ENCODE measurements around the gene BYSL. TPM values are rescaled to one million over a fixed set of nuclear protein-coding genes. Genes with fewer than 3 reads are reported as not detected.
A peak's percentile ranks its signal among the peaks of the same experiment; 100 is the strongest.
"Not testable (repeated sequence)": the region's sequence is repeated elsewhere in the genome, so short reads cannot be mapped to it uniquely, and the experiment has no call there.

BYSL gene
- total RNA-seq, 1 experiment from 2014 or later = 27.8 TPM

DNA sequence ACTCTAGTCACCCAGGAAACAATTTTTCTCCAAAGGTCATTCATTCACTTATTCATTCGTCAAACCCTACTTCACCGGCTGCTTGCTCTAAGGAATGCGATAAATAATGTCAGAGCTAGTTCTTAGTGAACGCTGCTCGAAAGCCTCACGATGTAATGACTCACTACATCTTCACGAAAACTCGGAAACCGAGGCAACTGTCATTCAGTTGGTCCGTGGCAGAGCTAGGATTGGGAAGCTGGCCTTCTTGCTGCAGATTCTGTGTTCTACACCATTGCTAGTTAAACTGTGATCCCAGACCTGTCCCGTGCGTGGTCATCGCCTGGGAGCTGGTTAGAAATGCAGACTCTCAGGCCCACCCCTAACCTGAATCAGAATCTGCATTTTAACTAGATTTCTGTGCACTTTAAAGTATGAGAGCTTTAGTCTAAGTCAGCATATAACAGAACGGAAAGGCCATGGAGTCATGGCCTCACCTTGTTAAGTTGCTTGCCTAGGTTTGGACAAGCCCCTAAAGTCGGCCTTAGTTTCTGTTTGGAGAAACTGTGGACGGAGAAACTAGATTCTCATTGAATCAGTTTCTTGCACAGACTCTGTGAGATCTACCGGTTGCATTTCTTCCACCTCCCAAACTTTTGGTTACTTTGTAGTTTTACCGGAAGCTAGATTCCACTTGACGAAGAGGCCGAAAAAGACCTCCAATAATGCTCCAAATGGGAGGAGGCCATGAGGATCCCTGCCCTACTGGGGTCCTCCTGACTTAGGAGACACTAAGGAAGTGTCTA lies 21.0 kb downstream of the BYSL start:
- peak; percentile 65 for DNase-seq (ENCODE audit: low spot score)

DNA sequence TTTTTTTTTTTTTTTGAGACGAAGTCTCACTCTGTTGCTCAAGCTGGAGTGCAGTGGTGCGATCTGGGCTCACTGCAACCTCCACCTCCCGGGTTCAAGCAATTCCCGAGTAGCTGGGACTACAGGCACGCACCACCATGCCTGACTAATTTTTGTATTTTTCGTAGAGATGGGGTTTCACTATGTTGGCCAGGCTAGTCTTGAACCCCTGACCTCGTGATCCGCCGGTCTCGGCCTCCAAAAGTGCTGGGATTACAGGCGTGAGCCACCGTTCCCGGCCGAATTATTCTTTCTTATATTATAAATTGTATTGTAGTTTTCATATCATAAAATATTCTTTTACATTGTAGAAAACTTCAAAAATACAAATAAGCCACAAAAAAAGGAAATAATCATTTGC lies 21.6 kb downstream of the BYSL start:
- DNase-seq (ENCODE audit: low spot score) = not testable (repeated sequence)

DNA sequence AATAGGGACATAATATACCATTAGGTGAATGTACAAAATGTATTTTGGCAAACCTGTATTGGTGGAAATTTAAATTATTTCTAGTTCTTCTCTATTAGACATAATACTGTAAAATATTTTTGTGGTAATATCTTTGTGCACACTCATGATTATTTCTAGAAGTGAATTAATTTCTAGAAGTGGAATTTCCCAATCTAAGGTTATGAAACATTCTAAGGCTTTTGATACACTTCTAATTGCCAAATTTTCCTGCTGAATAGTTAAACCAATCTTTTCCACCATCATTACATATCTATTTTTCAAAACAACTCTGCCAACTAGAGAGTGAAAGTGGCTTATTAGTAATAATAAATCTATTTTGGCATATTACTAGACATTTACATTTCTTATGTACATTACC lies 22.2 kb downstream of the BYSL start:
- DNase-seq (ENCODE audit: low spot score) = no peak

DNA sequence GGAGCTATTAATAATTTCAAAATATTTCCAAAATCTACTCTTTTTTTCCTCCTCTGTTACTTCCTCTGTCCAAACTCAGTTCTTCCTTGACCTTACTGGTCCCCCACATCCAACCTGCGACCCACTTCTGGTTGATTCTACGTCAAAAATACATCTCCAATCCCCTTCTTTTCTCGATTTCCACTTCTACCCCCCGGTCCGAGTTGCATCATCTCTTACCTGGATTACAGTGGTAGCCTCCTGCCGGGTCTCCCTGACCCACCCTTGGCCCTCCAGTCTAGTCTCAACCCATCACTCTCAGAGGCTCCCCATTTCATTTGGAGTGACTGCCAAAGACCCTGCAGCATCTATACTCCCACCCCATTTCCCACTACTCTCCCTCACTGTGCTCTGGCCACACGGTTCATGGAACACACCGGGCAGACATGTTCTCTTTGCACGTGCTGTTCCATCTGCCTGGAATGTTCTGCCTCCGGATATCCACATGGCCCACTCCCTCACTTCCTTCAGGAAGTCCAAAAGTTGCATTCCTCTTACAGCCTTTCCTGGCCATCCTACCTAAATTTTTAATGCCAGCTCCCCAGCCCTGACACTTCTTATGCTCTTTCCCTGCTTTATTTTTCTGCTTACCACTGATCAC lies 26.4 kb downstream of the BYSL start:
- no peak for DNase-seq (ENCODE audit: low spot score)

DNA sequence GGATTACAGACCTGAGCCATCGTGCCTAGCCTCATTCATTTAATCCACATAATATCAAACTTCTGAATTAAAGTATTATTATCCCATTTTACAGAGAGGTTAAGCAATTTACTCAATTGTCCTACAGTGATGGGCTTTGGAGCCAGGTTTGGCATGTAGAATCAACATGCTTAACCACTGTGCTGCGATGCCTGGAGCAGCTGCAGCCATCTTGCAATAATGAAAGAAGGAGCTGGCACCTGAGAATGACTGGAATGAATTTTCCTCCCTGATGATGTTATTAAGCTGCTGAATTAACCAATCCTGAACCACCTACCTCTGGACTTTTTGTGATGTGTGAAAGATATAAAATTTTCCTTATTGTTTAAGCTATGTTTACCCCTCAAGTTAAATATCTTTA lies 33.4 kb downstream of the BYSL start:
- no peak for DNase-seq (ENCODE audit: low spot score)

DNA sequence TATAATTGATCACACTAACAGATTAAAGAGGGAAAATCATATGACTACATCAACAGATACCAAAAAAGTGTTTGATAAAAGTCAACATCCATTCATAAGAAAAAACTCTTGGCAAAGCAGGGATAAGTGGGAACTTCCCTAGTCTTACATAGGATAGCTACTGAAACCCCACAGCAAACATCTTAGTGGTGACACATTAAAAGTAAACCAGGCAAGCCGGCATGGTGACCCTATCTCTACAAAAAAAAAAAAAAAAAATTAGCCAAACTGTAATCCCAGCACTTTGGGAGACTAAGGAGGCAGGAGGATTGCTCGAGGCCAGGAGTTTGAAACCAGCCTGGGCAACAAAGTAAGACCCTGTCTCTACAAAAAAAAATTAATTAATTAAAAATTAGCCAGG lies 34.1 kb downstream of the BYSL start:
- no peak for DNase-seq (ENCODE audit: low spot score)

DNA sequence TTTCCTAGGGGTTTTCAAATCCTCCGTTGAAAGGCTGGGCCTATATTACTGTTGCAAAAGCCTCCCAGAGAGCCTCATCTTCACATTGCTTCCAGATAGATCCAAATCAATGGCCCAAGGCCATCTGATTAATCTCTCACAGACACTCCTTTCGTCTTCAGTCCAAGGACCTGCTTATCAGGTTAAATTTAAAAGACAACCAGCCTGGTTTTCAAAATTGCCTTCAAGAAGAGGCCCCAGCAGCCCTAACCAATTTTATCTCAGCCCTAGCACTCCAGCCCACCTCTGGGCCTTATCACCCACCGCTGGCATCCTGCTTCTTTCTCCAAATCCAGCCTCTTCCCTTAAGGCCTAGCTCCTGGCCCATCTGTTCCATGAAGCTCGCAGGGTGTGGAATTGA lies 35.8 kb downstream of the BYSL start:
- no peak for DNase-seq (ENCODE audit: low spot score)

DNA sequence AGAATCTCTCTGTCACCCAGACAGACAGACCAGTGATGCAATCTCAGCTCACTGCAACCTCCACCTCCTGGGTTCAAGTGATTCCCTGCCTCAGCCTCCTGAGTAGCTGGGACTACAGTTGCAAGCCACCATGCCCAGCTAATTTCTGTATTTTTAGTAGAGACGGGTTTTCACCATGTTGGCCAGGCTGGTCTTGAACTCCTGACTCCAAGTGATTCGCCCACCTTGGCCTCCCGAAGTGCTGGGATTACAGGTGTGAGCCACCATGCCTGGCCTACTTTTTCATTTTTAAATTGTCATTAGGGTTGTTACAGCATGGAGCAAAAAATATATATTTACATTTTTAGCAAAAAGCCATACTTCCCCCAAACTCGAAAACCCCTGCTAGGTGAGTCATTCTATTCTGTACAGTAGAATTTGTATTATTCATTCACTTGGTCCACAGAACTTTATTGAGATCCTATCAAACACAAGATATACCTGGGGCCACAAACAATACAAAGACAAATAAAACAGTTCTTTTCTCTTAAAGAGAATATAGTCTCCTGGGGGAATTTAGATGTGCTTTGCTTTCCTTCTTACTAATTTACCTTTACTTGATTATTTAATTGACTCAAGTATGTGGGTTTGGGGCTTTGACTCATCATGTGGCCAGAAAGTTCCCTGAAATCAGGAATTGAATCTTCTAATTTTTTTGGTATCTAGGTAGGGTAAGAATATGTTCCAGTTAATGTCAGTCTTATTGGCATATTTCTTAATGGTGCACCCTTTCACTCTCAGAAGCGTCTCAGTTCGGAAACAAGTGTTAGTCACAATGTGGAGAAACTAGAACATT lies 36.9 kb downstream of the BYSL start:
- DNase-seq (ENCODE audit: low spot score) = no peak

DNA sequence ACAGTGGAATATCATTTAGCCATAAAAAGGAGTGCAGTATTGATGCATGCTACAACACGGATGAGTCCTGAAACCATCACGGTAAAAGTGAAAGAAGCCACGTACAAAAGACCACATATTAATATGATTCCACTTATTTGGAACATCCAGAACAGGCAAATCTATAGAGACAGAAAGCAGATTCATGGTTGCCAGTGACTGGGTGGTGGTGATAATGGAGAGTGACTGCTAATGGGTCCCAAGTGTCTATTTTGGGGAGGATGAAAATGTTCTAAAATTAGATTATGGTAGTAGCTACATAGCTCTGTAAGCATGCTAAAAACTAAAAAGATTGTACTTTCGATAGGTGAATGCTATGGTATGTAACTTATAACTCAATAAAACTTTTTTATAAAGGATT lies 38.7 kb downstream of the BYSL start:
- no peak for DNase-seq (ENCODE audit: low spot score)

DNA sequence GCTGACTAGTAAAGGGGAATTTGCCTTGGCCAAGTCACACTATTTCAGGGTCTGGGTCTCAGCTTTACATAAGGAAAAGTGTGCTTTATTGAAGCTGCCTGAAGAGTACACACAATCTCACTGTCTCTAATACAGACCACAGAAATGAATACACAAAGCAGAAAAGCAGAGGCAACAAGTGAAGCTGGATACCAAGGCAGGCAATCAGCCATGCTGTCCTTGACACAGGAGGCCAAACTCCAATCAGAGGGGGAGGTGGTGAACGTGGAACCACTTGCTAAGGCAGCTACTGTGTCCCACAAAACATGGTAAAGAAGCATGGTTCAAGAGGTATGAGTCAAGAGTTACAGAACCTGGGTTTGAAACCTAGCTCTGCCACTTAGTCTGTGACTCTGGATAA lies 42.1 kb downstream of the BYSL start:
- DNase-seq (ENCODE audit: low spot score) = no peak

DNA sequence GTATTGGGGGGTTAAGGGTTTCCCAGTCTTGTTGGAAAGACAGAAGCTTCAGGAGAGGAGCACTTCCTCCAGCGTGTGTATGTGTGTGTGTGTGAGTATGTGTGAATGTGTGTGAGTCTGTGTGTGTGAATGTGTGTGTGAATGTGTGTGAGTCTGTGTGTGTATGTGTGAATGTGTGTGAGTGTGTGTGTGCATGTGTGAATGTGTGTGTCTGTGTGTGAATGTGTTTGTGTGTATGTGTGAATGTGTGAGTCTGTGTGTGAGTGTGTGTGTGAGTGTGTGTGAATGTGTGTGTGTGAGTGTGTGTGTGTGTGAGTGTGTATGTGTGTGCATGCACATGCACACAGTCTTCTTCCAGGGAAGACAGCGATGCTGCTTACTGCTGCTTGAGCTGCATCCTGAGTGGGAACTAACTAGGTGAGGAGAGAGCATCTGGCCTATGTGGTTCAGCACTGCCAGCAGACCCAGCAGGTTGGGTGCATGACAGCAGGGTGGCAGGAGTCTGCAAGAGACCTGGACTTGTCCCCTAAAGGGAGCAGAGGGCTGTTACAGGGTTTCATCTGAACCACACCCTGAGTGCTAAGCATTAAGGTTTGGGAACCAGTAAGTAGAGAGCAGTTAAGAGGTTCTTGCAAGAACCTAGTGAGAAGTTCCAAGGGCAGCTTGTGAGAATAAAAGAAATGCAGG lies 43.0 kb downstream of the BYSL start:
- no peak for DNase-seq (ENCODE audit: low spot score)

DNA sequence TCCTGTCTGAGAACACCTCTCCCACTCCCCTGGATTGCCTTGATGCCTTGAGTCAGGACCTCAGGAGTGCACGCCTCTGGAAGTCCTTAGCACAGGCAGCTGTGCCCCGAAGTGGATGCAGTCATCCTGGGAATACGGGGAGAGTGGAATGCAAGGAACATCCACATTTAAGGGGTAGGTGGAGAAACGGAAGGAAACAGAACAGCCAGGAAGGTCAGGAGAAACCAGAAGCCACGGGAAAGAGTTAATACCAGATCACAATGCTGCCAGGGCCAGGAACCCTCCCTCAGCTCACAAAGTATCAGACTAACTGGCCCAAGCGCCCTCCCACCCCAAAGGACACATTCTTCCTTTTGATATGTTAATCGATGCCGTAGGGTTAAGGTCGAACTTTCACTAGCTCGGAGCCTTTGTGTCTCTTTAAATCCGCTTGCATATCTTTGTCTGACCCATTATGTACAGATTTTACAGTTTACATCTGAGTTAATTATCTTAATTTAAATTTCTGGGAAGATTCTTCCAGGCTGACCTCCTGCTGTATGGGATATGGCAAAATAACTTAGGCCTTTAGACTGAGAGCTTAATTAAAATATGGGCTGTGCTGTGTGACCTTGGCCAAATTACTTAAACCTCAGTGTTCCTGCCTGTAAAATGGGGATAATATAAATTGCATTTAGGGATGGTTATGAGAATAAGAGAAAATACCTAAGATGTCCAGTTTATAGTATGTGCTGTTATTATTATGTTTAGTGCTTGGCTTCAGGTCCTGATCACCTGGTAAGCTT lies 44.3 kb downstream of the BYSL start:
- DNase-seq (ENCODE audit: low spot score) = no peak

DNA sequence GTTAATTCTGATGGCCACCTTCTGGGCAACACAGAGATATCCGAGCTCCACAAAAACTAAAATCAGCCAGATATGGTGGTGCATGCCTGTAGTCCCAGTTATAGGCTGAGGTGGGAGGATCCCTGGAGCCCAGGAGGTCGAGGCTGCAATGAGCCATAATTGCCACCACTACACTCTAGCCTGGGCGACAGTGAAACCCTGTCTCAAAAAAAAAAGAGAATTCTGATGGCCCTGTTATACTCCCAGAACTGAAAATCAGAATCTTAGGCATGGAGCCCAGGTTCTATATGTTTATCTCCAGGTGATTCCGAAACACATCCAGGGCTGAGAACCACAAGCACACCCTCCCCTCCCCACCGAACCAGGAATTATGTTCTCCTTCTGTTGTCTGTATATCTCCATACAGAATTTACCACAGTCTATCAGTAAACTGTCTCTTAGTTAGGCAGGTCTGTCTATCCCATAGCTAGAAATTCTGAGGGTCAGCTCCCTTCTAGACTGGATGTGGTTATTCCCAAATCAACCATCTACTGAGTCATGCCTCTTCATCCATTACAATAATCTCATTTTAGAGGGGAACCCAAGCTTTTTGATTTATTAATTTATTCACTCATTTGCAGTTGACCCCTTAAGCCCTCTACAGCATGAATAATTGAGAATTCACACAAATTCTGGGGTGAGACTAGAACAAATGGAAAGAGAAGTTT lies 45.1 kb downstream of the BYSL start:
- DNase-seq (ENCODE audit: low spot score) = no peak

DNA sequence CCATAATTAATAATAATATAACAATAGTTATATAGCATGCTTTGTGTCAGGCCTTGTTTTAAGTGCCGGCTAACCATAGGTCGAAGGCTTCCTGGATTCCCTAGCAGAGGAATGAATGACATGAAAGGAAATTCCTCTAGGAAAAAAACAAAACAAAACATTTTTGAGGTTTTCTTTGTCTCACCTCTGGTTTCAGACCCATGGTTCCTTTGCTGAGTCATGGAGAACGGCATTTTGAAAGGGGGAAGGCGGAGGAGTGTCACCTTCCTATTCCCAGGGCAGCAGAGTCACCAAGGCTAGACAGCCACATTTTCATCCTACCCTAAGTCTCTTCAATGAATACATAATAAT lies 45.6 kb downstream of the BYSL start:
- DNase-seq (ENCODE audit: low spot score) = peak; percentile 89

DNA sequence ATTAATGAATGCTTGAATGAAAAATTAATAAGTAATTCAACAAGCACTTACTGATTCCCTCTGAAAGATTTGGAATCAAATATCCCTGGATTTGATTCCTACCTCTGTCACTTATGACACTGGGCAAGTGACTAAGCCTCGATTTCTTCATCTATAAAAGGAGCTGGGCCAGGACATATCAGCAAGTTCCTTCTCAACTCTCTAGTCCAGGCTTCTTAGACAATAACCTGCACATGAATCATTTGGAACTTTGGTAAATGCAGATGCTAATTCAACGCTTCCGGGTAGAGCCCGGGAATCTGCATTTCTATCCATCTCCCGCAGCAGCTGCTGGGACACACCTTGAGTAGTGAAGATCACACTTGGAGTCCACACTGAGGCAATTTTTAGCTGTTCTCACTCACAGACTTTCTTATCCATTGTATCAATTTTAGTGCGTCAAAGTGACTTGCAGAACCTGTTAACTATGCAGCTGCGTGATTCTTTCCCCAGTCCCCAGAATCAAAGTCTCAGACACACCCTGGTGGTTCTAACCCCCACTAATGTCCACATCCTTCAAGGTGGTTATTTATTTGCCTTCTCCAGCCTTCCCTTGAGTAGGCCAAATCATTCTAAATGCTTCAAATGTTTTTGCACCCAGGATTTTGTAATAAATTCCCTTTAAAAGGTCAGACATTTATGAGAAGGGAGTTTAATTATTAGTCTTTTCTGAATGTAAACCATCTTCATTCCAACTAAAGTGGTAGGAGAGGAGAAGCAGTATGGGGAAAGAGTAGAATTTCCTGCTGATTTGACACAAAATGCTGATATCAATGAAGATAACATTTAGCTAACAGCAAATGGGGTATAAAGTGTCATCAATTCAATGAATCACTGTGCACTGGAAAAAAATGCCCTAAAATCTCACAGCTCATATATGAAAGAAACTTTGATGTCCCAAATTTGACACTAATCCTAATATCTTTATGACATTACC lies 46.3 kb downstream of the BYSL start:
- peak; percentile 37 for DNase-seq (ENCODE audit: low spot score)

DNA sequence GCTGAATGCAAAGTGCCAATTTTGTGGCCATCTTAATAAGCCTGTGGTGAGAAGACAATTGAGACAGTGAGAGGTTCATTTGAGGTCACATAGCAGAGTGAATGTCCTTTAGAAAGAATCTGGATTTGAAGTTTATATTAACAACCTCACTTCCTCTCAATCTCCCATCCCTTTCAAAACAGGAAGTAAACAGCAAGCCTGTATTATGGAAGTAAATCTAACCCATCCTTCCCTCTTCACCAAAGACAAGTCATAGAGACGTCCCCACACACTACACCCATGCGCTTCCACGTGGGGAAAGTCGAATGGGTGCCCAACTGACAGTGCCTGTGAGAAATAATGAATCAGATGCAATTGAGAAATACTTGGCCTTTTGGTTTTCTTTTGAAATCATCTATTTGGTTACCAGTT lies 49.1 kb downstream of the BYSL start:
- peak; percentile 62 for DNase-seq (ENCODE audit: low spot score)

DNA sequence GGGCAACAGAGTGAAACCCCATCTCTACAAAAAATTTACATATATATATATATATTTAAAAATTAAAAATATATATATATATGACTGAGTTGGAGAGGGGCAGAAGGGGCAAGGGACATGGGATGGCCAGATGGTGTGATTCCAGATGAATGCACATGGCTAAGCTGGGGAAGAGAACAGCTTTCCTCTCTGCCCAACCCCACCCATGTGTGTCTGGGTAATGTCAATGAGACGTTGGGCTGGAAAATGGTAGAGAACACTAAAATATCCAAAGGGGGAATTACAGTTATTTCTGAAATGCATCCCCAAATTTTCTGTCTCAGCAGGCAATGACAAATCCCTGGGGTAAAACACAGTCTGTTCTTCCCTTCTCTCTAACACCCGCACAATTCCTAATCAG lies 51.5 kb downstream of the BYSL start:
- DNase-seq (ENCODE audit: low spot score) = no peak

DNA sequence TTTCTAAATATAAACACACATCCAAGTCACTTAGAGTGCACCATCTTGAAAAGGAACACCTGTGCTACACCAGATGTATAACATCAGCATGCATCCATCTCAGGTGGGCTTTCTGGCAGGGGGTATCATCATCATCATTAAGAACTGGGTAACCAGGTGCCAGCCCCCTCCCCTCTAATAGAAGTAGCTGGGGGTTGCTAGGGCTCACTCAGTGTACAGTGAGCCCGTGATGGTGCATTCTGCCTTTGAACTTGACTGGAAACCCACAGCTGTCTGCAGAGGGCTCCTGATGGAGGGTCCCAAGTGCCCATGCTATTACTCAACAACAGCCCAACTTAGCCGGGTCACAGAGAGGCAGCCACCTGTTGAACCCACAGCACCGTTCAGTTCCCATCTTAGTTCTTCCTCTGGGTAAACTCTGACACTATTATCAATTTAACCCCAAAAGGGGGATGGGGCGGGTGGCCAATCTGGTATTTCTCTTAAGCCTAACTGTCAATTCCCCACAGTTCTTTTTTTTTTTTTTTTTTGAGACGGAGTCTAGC lies 53.1 kb downstream of the BYSL start:
- DNase-seq (ENCODE audit: low spot score) = no peak

DNA sequence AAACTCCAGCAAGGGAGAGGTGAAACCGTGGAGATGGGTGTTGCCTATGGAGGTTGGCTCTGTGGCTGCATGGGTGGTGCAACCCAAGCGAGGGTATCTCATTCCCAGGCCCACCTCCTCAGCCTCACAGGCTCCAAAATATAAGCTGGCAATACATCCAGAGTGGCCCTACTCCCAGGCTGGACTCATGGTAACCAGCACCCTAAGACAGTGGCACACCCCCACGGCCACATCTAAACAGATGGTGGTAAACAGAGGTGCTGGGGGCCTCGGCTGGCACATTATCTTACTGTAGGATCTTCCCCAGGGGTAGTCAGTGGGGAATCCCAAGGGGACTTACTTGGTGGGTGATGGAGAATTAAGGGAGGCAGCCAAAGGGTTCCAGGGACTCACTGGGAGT lies 54.0 kb downstream of the BYSL start:
- no peak for DNase-seq (ENCODE audit: low spot score)
